Choroid plexus epithelial cell (primary cell): ENCODE results near the gene SPATS2L.

ENCODE experiments used
- DNase-seq: peaks from one replicate; pipeline ENCODE4 v3.0.0-alpha.2; 2010; ENCODE audit warnings: low read depth
- H3K4me3 ChIP-seq: 2 replicates; pipeline ENCODE4 v1.5.1; 2011; ENCODE audit warnings: low read depth, mild to moderate bottlenecking, control low read depth, low read length, moderate library complexity
- CTCF ChIP-seq: conservative IDR thresholded peaks from 2 replicates; pipeline ENCODE4 v1.5.1; 2011; ENCODE audit warnings: low read depth, mild to moderate bottlenecking, control low read depth, inconsistent platforms, low read length, moderate library complexity

The SPATS2L gene

GRCh38 chr2:200369886-200370285 lies 63.4 kb downstream of the SPATS2L start:
- no peak for TF ChIP-seq CTCF
- DNase-seq: no peak
- no peak overlapping the region for H3K4me3 ChIP-seq

- TF ChIP-seq CTCF: no peak
- H3K4me3 ChIP-seq: no peak overlapping the region
- no peak for DNase-seq
Measured at GRCh38 chr2:200373231-200373630, 66.7 kb downstream of the SPATS2L start.

GRCh38 chr2:200373973-200374416 lies 67.5 kb downstream of the SPATS2L start:
- DNase-seq: no peak
- H3K4me3 ChIP-seq: no peak overlapping the region
- no peak for TF ChIP-seq CTCF

- no peak for DNase-seq
- no peak for TF ChIP-seq CTCF
- no peak overlapping the region for H3K4me3 ChIP-seq
Measured at GRCh38 chr2:200376513-200377354, 70.2 kb downstream of the SPATS2L start.

GRCh38 chr2:200377355-200378336 lies 71.2 kb downstream of the SPATS2L start:
- no peak for DNase-seq
- H3K4me3 ChIP-seq: no peak overlapping the region
- TF ChIP-seq CTCF: no peak

GRCh38 chr2:200378652-200379290 lies 72.3 kb downstream of the SPATS2L start:
- no peak overlapping the region for H3K4me3 ChIP-seq
- no peak for TF ChIP-seq CTCF
- DNase-seq: no peak
